ENCODE results near the gene SLC6A11. TPM values are rescaled to one million over a fixed set of nuclear protein-coding genes. Genes with fewer than 3 reads are reported as not detected.

SLC6A11 gene
- polyA plus RNA-seq = under 1 TPM in 2 of 3 donors, not detected in 1; 0.03 to 0.07 TPM

DNA sequence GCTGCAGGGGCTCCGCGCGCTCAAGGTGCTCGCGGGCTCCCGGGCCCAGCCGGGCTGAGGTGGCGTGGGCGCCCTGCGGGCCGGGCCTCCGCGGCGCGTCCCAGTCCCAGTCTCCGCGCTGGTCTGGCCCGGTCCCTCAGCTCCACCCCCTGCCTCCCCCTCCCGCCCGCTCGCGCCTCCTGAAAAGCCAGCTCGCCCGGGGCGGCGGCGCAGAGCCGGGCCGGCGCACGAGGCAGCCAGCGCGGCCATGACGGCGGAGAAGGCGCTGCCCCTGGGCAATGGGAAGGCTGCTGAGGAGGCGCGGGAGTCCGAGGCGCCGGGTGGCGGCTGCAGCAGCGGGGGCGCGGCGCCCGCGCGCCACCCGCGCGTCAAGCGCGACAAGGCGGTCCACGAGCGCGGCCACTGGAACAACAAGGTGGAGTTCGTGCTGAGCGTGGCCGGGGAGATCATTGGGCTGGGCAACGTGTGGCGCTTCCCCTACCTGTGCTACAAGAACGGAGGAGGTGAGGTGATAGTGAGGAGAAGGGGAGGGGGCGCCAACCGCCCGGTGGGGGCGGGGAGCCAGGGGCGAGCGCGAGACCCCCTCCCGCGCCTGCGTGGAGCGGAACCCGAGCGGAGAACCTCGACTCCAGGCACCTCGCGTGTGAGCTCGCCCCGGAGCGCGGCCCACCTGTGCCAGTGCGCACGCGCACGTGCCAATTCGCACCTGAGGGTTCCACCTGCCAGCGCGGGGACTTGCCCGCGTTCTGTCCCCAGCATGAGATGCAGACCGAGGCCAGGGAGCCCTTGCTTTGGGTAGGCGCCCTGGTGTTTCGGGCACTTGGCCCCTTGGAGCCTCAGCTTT, at the start of gene SLC6A11:
Gene SLC6A11 (plus strand): TSS at position 210 of the 844 bp plus-strand sequence. CDS start 38 bp downstream, at position 248.
- H3K27ac ChIP-seq (ENCODE audit: low read depth, low read length) = no peak within 1 kb of the TSS
- WGBS, 3 donors = 5 to 13% (median 6%) methylated on average over 39 to 92 of the region's 96 CpGs

GRCh38 chr3:10768708-10769394, 47.2 kb upstream of the SLC6A11 start:
- no peak overlapping the region for H3K27ac ChIP-seq (ENCODE audit: low read depth, low read length)
- 73 to 82% (median 80%) methylated on average over 10 of the region's 10 CpGs for WGBS, 3 donors

- no peak overlapping the region for H3K27ac ChIP-seq (ENCODE audit: low read depth, low read length)
- WGBS, 3 donors = 72 to 79% (median 74%) methylated on average over 11 of the region's 11 CpGs
Measured at GRCh38 chr3:10770547-10770946, 45.5 kb upstream of the SLC6A11 start.

DNA sequence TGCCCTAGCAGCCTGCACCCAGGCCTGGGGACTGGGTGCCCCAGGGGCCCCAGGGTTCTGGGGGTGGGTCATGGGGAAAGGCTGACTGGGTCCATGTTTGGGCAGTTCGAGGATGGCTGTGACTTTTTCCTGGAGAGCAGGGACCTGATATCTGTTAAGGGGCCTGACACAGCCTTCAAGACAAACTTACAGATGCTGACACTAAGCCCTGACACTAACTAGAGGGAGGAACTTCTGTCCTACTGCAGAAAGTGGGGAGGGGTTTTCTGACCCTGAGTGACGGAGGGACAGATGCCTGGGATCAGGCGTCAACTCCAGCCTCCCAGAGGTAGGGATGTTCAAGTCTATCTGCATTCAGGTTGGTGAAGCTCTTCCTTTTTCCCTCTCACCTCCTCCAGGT, 45.0 kb upstream of the SLC6A11 start:
- 54 to 60% (median 55%) methylated on average over 3 of the region's 3 CpGs for WGBS, 3 donors
- H3K27ac ChIP-seq (ENCODE audit: low read depth, low read length) = no peak overlapping the region

DNA sequence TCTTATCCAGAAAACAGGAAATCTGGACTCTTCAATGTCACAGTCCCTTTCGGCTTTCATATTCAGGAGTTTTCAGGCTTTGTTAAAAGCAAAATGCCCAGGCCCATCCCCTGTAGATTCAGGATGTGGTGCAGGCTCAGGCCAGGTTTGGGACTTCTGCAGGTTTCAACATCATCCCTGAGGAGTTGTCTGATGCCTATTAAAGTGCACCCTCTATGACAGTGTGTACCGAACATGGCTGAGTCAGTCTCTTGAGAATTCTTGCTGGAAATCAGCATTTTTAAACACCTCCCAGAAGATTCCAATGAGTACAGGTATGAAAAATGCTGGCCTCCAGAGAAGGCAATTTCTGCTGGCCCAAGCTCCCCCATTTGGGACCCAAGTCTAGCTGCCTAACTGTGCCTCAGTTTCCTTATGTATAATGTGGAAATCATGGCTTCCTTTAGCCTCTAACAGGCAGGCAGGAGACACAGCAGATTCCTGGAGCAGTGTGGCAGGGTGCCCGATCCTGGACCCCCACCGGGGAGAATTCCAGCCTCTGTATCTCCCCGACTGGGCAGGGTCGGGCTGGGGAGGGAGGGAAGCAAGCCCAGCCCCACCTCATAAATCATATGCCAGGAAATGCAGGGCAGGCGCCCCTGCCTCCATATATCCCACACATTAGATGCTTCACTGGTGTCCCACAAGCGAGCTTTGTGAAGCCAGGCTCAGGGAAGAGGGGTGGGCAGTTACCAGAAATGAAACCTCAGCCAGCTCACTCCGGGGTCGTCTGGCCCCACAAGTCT, 44.4 kb upstream of the SLC6A11 start:
- WGBS, 3 donors = 44 to 59% (median 52%) methylated on average over 9 to 10 of the region's 10 CpGs
- H3K27ac ChIP-seq (ENCODE audit: low read depth, low read length) = no peak overlapping the region

- 39 to 43% (median 41%) methylated on average over 16 of the region's 16 CpGs for WGBS, 3 donors
- no peak overlapping the region for H3K27ac ChIP-seq (ENCODE audit: low read depth, low read length)
Measured at GRCh38 chr3:10772271-10773161, 43.5 kb upstream of the SLC6A11 start.

- no peak overlapping the region for H3K27ac ChIP-seq (ENCODE audit: low read depth, low read length)
- WGBS, 3 donors = 69 to 78% (median 75%) methylated on average over 8 of the region's 8 CpGs
Measured at GRCh38 chr3:10774129-10774670, 41.8 kb upstream of the SLC6A11 start.

DNA sequence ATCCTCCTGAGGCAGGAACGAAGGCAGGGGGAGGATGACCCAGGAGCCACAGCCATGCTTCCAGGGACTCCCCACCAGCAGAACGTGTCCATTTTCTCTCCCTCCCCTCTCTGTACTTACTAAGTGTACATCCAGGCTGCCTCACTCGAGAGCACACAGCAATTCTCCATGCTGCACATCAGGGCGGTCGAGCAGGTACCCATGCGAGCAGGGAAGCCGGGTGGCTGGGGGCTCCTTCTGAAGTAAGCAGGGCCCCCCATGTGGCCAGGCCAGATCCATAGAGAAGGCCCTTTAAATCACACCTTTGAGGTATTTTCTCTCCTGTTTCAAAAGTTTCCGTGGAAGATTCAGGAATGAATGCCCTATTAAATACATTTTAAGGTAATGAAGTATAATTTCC, 41.2 kb upstream of the SLC6A11 start:
- no peak overlapping the region for H3K27ac ChIP-seq (ENCODE audit: low read depth, low read length)
- WGBS, 3 donors = 71 to 78% (median 77%) methylated on average over 8 of the region's 8 CpGs

DNA sequence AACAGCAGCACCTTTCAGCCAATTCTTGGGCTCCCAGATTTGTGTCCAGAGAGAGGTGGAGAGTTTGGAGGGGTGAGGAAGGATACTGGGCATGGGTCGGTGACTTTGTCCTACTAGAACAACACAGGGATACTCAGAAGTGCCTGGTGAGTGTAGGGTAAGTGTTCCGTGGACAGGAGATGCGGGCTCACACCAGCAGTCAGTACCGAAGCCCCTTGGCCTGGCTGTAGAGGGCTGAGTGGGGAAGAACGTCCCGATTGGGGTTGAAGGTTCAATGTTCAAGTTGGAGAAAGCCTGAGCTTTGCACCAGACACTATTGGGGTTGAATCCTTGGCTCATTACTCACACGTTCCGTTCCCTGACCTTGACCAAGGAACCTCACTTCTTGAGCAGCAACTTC, 40.8 kb upstream of the SLC6A11 start:
- 60 to 80% (median 76%) methylated on average over 8 of the region's 8 CpGs for WGBS, 3 donors
- H3K27ac ChIP-seq (ENCODE audit: low read depth, low read length) = no peak overlapping the region

- H3K27ac ChIP-seq (ENCODE audit: low read depth, low read length) = no peak overlapping the region
- WGBS, 3 donors = 85 to 94% (median 85%) methylated on average over 3 of the region's 3 CpGs
Measured at GRCh38 chr3:10775828-10776227, 40.2 kb upstream of the SLC6A11 start.

- WGBS, 3 donors = 42 to 64% (median 59%) methylated on average over 2 of the region's 2 CpGs
- H3K27ac ChIP-seq (ENCODE audit: low read depth, low read length) = no peak overlapping the region
Measured at GRCh38 chr3:10777627-10778026, 38.4 kb upstream of the SLC6A11 start.

DNA sequence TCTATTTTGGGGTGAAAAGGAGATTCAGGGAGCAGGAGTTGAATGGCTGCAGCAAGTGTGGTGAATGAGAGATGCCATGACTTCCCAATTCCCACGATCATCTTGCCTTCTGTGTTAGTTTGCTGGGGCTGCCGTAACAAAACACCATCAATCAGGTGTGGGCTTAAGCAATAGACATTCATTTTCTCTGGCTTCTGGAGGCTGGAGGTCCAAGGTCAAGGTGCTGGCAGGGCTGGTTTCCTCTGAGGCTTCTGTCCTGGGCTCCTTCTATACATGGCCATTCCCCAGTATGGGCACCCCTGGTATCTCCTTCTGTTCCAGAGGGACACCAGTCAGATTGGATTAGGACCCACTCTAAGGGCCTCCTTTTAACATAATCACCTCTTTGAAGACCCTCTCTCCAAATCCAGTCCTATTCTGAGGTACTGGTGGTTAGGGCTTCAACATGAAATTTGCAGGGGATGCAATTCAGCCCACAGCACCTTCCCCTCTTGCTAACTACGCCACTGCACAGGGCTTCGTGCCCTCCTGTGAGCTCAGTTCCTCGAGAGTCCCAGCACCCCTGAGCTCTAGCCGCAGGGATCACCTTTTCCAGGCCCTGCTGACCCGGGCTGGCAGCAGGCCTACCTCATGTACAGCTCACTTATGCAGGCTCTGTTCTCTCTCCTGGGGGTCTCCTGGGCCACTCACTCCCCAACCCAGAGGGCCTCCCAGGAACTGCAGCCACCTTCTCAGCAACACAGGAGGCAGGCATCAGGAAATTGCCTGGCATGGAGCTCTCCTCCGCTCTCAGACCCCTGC, 37.3 kb upstream of the SLC6A11 start:
- H3K27ac ChIP-seq (ENCODE audit: low read depth, low read length) = no peak overlapping the region
- 76 to 83% (median 78%) methylated on average over 8 of the region's 8 CpGs for WGBS, 3 donors

DNA sequence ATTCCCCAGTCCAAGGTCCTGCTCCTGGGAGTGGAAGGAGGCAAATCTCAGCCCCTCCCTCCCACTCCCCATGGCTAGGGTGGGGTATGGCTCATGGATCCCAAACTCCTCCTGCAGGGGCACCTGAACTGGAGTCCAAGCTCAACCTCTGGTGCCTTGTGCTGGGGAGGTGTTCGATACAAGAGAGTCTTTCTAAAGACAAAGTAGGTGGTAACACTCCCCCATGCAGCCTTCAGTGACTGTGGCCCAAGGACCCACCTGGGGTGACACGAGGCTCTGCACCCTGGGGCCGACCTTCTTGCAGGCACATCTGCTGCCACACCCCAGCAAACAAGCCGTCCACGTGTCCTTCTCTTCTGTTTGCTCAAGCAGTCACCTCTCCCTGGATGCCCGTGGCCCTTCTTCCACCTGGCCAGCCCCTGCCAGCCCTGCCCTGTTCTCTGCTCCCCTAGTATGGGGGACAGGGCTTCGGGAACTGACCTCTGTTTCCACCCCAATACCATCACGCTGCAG, 36.7 kb upstream of the SLC6A11 start:
- 61 to 79% (median 73%) methylated on average over 8 of the region's 8 CpGs for WGBS, 3 donors
- no peak overlapping the region for H3K27ac ChIP-seq (ENCODE audit: low read depth, low read length)

DNA sequence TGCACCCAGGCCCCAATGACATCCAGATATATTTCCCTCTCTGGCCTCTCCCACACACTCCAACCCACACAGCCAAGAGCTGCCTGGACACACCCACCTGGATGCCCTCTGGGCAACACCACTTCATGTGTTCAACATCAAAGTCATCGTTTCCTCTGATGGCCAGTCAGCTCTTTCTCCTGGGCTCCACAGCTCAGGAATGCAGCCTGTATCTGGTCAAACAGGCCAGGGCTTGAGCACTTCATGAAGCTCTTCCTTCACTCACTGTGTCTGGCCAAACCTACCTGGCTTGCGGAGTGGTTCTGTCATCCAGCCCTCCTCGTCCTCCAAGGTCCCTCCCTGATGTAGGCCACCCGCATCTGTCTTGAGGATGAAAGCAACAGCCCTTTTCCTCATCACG, 35.8 kb upstream of the SLC6A11 start:
- whole genome bisulfite sequencing, 3 donors = 78 to 87% (median 81%) methylated on average over 5 of the region's 5 CpGs
- no peak overlapping the region for H3K27ac ChIP-seq (ENCODE audit: low read depth, low read length)

GRCh38 chr3:10780922-10781321, 35.1 kb upstream of the SLC6A11 start:
- H3K27ac ChIP-seq (ENCODE audit: low read depth, low read length) = no peak overlapping the region
- WGBS, 3 donors = 71 to 80% (median 74%) methylated on average over 7 of the region's 7 CpGs

- H3K27ac ChIP-seq (ENCODE audit: low read depth, low read length) = no peak overlapping the region
- WGBS, 3 donors = 48 to 59% (median 54%) methylated on average over 2 of the region's 2 CpGs
Measured at GRCh38 chr3:10781981-10782380, 34.0 kb upstream of the SLC6A11 start.

Data from adipose tissue (tissue), 3 donors.